ENCODE measurements around the gene KCNMA1. TPM values are rescaled to one million over a fixed set of nuclear protein-coding genes. Genes with fewer than 3 reads are reported as not detected.

Gene KCNMA1
- polyA plus RNA-seq, 1 donor from 2014 or later, result 60.8 TPM

DNA sequence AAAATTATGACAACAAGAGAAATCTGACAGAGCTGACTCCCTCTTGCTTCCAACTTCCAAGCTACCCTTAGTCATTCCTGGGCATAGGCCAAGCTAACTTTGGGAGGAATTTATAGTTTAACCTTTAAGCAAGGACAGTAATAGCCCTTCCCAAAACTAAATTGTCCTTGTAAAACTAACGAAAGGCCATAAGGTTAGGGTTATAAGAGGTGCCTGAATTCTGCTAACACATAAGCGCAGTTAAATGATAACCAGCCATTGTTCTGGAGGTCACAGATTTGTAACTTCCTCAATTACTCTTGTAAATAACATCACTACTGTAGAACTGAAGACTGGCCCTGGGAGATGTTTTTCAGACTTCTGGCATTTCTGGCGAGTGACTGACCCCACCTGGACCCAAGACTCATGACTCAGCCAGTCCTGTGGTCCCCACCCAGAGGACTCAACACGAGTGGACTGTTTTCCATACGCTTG is 481.2 kb downstream of the KCNMA1 start:
- no peaks in the 10 kb centered on the region for H3K36me3 ChIP-seq (ENCODE audit: insufficient read depth, low read length)
- H3K9ac ChIP-seq (ENCODE audit: low read length), result no peak overlapping the region
- no peak overlapping the region for H3K4me3 ChIP-seq (ENCODE audit: low read length)
- H3K4me2 ChIP-seq (ENCODE audit: low read length), result no peak overlapping the region
- H3K27me3 ChIP-seq (ENCODE audit: insufficient read depth, low read depth, low read length), result no peaks in the 10 kb centered on the region
- no peak for TF ChIP-seq EZH2 (IDR thresholded peaks at IDR 0.05; ENCODE audit: borderline replicate concordance, insufficient read depth, low read length, poor library complexity, severe bottlenecking)
- no peak for TF ChIP-seq RAD21 (conservative IDR thresholded peaks at IDR 0.05)
- TF ChIP-seq POLR2AphosphoS5 (IDR thresholded peaks at IDR 0.05), result no peak
- no peak for TF ChIP-seq MXI1 (conservative IDR thresholded peaks at IDR 0.05; ENCODE audit: poor library complexity, severe bottlenecking)
- TF ChIP-seq, protein P1, sequence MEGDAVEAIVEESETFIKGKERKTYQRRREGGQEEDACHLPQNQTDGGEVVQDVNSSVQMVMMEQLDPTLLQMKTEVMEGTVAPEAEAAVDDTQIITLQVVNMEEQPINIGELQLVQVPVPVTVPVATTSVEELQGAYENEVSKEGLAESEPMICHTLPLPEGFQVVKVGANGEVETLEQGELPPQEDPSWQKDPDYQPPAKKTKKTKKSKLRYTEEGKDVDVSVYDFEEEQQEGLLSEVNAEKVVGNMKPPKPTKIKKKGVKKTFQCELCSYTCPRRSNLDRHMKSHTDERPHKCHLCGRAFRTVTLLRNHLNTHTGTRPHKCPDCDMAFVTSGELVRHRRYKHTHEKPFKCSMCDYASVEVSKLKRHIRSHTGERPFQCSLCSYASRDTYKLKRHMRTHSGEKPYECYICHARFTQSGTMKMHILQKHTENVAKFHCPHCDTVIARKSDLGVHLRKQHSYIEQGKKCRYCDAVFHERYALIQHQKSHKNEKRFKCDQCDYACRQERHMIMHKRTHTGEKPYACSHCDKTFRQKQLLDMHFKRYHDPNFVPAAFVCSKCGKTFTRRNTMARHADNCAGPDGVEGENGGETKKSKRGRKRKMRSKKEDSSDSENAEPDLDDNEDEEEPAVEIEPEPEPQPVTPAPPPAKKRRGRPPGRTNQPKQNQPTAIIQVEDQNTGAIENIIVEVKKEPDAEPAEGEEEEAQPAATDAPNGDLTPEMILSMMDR (IDR thresholded peaks at IDR 0.05; ENCODE audit: poor library complexity, severe bottlenecking), result no peak
- H3F3A ChIP-seq (ENCODE audit: insufficient read depth, low read length, poor library complexity, severe bottlenecking), result no peaks in the 10 kb centered on the region
- H3K79me2 ChIP-seq (replicated peaks; ENCODE audit: insufficient read depth, low read length), result no peaks in the 10 kb centered on the region
- no peak overlapping the region for H3K27ac ChIP-seq (ENCODE audit: low read length)
- H2AFZ ChIP-seq (ENCODE audit: low read depth, low read length), result no peak overlapping the region
- H4K20me1 ChIP-seq (ENCODE audit: insufficient read depth), result no peaks in the 10 kb centered on the region
- no peaks in the 10 kb centered on the region for H3K9me2 ChIP-seq (ENCODE audit: insufficient read depth, low read length)
- no peaks in the 10 kb centered on the region for H3K9me3 ChIP-seq (ENCODE audit: low read length)

DNA sequence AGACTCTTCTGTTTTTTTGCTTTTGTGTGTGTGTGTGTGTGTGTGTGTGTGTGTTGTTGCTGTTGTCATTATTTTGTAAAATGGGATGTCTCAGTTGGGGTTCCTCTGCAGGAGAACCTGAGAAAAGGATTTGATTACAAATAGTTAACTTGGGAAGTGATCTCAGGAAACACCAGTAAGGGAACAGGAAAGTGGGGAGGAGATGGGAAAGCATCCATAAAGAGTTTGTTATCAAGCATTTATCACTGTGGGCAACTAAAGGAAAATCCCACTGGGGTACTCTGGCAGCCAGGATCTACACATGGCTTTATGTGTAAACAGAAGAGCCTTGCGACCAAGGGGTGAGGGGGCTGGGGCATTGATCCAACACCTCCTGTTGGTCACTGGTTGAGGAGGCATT is 485.4 kb downstream of the KCNMA1 start:
- Histone ChIP-seq H3F3A (ENCODE audit: insufficient read depth, low read length, poor library complexity, severe bottlenecking) (no peaks in the 10 kb centered on the region), H3K27me3 (ENCODE audit: insufficient read depth, low read depth, low read length) (no peaks in the 10 kb centered on the region), H3K9me2 (ENCODE audit: insufficient read depth, low read length) (no peaks in the 10 kb centered on the region), H3K9me3 (ENCODE audit: low read length) (no peaks in the 10 kb centered on the region), H3K27ac (ENCODE audit: low read length) (no peak overlapping the region), H3K4me3 (ENCODE audit: low read length) (no peak overlapping the region), H4K20me1 (ENCODE audit: insufficient read depth) (no peaks in the 10 kb centered on the region), H3K9ac (ENCODE audit: low read length) (no peak overlapping the region), H3K79me2 (replicated peaks; ENCODE audit: insufficient read depth, low read length) (no peaks in the 10 kb centered on the region), H2AFZ (ENCODE audit: low read depth, low read length) (no peak overlapping the region), H3K36me3 (ENCODE audit: insufficient read depth, low read length) (no peaks in the 10 kb centered on the region), H3K4me2 (ENCODE audit: low read length) (no peak overlapping the region)
- TF ChIP-seq EZH2 (IDR thresholded peaks at IDR 0.05; ENCODE audit: borderline replicate concordance, insufficient read depth, low read length, poor library complexity, severe bottlenecking) (no peak), RAD21 (conservative IDR thresholded peaks at IDR 0.05) (no peak), POLR2AphosphoS5 (IDR thresholded peaks at IDR 0.05) (no peak), SMC3 (conservative IDR thresholded peaks at IDR 0.05; ENCODE audit: poor library complexity) (no peak)
- TF ChIP-seq, protein P1 (IDR thresholded peaks at IDR 0.05; ENCODE audit: poor library complexity, severe bottlenecking), result no peak

DNA sequence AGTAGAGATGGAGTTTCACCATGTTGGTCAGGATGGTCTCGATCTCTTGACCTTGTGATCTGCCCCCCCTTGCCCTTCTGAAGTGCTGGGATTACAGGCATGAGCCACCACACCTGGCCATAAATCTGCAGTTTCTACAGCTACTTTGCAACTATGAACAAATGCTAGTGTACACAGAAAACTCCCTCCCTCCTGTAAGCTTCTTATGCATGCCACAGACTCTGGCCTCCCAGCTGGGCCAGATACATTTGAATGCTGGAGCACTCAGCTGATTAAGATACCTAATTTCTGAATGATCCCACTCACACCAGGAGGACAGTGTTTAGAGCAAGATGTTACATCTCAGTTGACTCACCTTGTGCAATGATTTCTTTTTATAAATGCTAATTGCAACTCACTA is 486.2 kb downstream of the KCNMA1 start:
- H2AFZ ChIP-seq (ENCODE audit: low read depth, low read length), result no peak overlapping the region
- H3K27ac ChIP-seq (ENCODE audit: low read length), result no peak overlapping the region
- no peak overlapping the region for H3K4me2 ChIP-seq (ENCODE audit: low read length)
- no peaks in the 10 kb centered on the region for H3K79me2 ChIP-seq (replicated peaks; ENCODE audit: insufficient read depth, low read length)
- H3K4me3 ChIP-seq (ENCODE audit: low read length), result no peak overlapping the region
- TF ChIP-seq POLR2AphosphoS5 (IDR thresholded peaks at IDR 0.05), result no peak
- no peak for TF ChIP-seq SMC3 (conservative IDR thresholded peaks at IDR 0.05; ENCODE audit: poor library complexity)
- TF ChIP-seq, protein P1 (IDR thresholded peaks at IDR 0.05; ENCODE audit: poor library complexity, severe bottlenecking), result no peak
- TF ChIP-seq EP300 (conservative IDR thresholded peaks at IDR 0.05; ENCODE audit: poor library complexity, severe bottlenecking), result no peak
- TF ChIP-seq, protein P2, sequence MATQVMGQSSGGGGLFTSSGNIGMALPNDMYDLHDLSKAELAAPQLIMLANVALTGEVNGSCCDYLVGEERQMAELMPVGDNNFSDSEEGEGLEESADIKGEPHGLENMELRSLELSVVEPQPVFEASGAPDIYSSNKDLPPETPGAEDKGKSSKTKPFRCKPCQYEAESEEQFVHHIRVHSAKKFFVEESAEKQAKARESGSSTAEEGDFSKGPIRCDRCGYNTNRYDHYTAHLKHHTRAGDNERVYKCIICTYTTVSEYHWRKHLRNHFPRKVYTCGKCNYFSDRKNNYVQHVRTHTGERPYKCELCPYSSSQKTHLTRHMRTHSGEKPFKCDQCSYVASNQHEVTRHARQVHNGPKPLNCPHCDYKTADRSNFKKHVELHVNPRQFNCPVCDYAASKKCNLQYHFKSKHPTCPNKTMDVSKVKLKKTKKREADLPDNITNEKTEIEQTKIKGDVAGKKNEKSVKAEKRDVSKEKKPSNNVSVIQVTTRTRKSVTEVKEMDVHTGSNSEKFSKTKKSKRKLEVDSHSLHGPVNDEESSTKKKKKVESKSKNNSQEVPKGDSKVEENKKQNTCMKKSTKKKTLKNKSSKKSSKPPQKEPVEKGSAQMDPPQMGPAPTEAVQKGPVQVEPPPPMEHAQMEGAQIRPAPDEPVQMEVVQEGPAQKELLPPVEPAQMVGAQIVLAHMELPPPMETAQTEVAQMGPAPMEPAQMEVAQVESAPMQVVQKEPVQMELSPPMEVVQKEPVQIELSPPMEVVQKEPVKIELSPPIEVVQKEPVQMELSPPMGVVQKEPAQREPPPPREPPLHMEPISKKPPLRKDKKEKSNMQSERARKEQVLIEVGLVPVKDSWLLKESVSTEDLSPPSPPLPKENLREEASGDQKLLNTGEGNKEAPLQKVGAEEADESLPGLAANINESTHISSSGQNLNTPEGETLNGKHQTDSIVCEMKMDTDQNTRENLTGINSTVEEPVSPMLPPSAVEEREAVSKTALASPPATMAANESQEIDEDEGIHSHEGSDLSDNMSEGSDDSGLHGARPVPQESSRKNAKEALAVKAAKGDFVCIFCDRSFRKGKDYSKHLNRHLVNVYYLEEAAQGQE (IDR thresholded peaks at IDR 0.05; ENCODE audit: borderline replicate concordance), result no peak
- no peak for TF ChIP-seq RAD21 (conservative IDR thresholded peaks at IDR 0.05)
- no peak for TF ChIP-seq EZH2 (IDR thresholded peaks at IDR 0.05; ENCODE audit: borderline replicate concordance, insufficient read depth, low read length, poor library complexity, severe bottlenecking)
- no peak for TF ChIP-seq MXI1 (conservative IDR thresholded peaks at IDR 0.05; ENCODE audit: poor library complexity, severe bottlenecking)
- TF ChIP-seq TAF1 (IDR thresholded peaks at IDR 0.05; ENCODE audit: low read depth), result no peak
- no peaks in the 10 kb centered on the region for H4K20me1 ChIP-seq (ENCODE audit: insufficient read depth)
- H3K27me3 ChIP-seq (ENCODE audit: insufficient read depth, low read depth, low read length), result no peaks in the 10 kb centered on the region
- no peak overlapping the region for H3K9ac ChIP-seq (ENCODE audit: low read length)
- no peaks in the 10 kb centered on the region for H3F3A ChIP-seq (ENCODE audit: insufficient read depth, low read length, poor library complexity, severe bottlenecking)
- no peaks in the 10 kb centered on the region for H3K36me3 ChIP-seq (ENCODE audit: insufficient read depth, low read length)
- H3K9me2 ChIP-seq (ENCODE audit: insufficient read depth, low read length), result no peaks in the 10 kb centered on the region
- H3K9me3 ChIP-seq (ENCODE audit: low read length), result no peaks in the 10 kb centered on the region

Measured in neural cell (in vitro differentiated cells).